Right lobe of liver (tissue), 4 donors: Measurements from ENCODE around the gene CCDC15.

Experiments used
- POLR2A ChIP-seq: fragments of 450-650 bp; IDR thresholded peaks from one replicate; pipeline ENCODE4 v1.6.1; 2017; ENCODE audit warnings: antibody characterized with exemption, mild to moderate bottlenecking
- TF ChIP-seq, protein P1 (sequence below), 4 donors: fragments of 200-600 bp in 3 of 4; fragments of 450-650 bp in 1 of 4; IDR thresholded peaks; one replicate each; pipeline versions ENCODE4 v1.5.1 to v1.8.0; 2016 to 2022; ENCODE audit warnings: antibody characterized with exemption in 4 of 4, mild to moderate bottlenecking in 2 of 4
- donor health status: DM: no; HTN: no; CAD: no.
- donor health status: DM: no; HTN: no; CAD: no.
- donor health status: DM: no; HTN: yes; CAD: no.

DNA sequence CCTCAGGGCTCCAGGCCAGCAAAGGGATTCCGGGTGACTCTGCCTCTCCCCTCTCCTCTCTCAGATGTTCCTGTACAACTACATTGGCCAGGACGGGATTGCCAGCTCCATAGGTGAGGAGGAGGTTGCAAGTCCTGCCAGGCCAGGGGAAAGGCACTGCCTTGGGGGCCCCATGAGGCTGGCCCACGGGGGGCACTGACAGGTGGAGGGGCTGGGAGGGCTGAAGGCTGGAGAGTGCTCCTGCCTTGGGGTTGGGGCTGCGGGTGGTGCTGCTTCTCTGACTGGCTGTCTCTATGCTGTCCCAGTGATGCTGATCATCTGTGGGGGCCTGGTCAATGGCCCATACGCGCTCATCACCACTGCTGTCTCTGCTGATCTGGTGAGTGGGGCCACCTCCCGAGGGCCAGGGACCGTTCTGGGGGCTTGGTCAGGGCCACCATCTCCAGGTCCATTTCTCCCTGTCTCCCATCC is 130.8 kb downstream of the CCDC15 start:
- TF ChIP-seq, protein P1, sequence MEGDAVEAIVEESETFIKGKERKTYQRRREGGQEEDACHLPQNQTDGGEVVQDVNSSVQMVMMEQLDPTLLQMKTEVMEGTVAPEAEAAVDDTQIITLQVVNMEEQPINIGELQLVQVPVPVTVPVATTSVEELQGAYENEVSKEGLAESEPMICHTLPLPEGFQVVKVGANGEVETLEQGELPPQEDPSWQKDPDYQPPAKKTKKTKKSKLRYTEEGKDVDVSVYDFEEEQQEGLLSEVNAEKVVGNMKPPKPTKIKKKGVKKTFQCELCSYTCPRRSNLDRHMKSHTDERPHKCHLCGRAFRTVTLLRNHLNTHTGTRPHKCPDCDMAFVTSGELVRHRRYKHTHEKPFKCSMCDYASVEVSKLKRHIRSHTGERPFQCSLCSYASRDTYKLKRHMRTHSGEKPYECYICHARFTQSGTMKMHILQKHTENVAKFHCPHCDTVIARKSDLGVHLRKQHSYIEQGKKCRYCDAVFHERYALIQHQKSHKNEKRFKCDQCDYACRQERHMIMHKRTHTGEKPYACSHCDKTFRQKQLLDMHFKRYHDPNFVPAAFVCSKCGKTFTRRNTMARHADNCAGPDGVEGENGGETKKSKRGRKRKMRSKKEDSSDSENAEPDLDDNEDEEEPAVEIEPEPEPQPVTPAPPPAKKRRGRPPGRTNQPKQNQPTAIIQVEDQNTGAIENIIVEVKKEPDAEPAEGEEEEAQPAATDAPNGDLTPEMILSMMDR (IDR thresholded peaks at IDR 0.05) = no peak
- TF ChIP-seq POLR2A = no peak
